OCI-LY1 (cell line): ENCODE data around the gene DGCR8.

Experiments used
- CTCF ChIP-seq: fragments of 200-600 bp; sonication (generic), shearing (Covaris generic); IDR thresholded peaks from 2 replicates; pipeline ENCODE4 v1.5.1; 2017; ENCODE audit warnings: mild to moderate bottlenecking, antibody characterized with exemption, low read length, moderate library complexity, mixed read lengths
- EZH2 ChIP-seq: fragments of 200-600 bp; sonication (generic), shearing (Covaris generic); IDR thresholded peaks from 2 replicates; pipeline ENCODE4 v1.8.0; 2017; ENCODE audit warnings: borderline replicate concordance, mixed run types, mild to moderate bottlenecking, antibody characterized with exemption, low read length, moderate library complexity, mixed read lengths

- TF ChIP-seq CTCF = no peak
- TF ChIP-seq EZH2 = no peak
Measured at GRCh38 chr22:20106849-20107237, 26.8 kb downstream of the DGCR8 start.
